PFSK-1 (cell line): ENCODE measurements around the gene LHFPL3.

Source experiments
- FOXP2 ChIP-seq: optimal IDR thresholded peaks from 2 replicates; pipeline ENCODE3; 2011; ENCODE audit warnings: borderline replicate concordance, control low read depth, inconsistent platforms; ENCODE audit not compliant: insufficient read depth; ENCODE audit errors: extremely low read length, extremely low read depth
- POLR2AphosphoS5 ChIP-seq: IDR thresholded peaks from 2 replicates; pipeline ENCODE4 v1.6.1; 2012; ENCODE audit warnings: low read depth, mild to moderate bottlenecking, control low read depth, low read length, moderate library complexity
- REST ChIP-seq, 2 experiments: IDR thresholded peaks; 2 replicates each; pipeline versions ENCODE4 v1.6.1 to v1.8.0; 2011 to 2012; ENCODE audit warnings: low read depth in 2 of 2, low read length in 2 of 2, control low read depth in 1 of 2, inconsistent platforms in 1 of 2, mild to moderate bottlenecking in 1 of 2, moderate library complexity in 1 of 2; ENCODE audit not compliant: insufficient read depth in 1 of 2
- SIN3A ChIP-seq: IDR thresholded peaks from 2 replicates; pipeline ENCODE4 v1.6.1; 2012; ENCODE audit warnings: mild to moderate bottlenecking, low read length, moderate library complexity, borderline replicate concordance; ENCODE audit not compliant: insufficient read depth
- TAF1 ChIP-seq: IDR thresholded peaks from 2 replicates; pipeline ENCODE4 v1.6.1; 2012; ENCODE audit warnings: low read length, control low read depth, borderline replicate concordance; ENCODE audit not compliant: insufficient read depth

Gene LHFPL3

GRCh38 chr7:104761892-104762291 is 433.5 kb downstream of the LHFPL3 start:
- TF ChIP-seq TAF1 = no peak
- TF ChIP-seq SIN3A = no peak
- TF ChIP-seq REST (IDR thresholded peaks at IDR 0.05; ENCODE audit: insufficient read depth in 1 of 2, low read depth in 2 of 2, low read length in 2 of 2) = no peak

DNA sequence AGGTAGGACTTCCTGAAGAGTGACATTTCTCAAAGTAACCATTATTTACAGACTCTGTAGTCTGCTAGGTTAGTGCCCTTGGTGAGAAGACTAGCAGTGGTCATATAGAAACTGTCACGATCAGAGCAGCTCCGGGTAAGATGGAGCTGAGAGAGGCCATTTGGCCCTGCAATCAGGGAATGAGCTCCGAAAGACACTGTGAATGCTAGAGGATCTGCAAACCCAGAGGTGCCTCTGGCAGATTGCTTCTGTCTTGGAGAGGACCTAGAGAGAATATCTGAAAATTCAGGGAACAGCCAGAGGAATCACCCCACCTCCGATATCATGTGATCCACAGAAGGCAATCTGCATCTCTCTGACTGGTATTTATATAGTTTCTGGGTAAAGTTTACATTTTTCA is 438.7 kb downstream of the LHFPL3 start:
- TF ChIP-seq FOXP2 (no peak), POLR2AphosphoS5 (no peak), REST (IDR thresholded peaks at IDR 0.05; ENCODE audit: insufficient read depth in 1 of 2, low read depth in 2 of 2, low read length in 2 of 2) (no peak), TAF1 (no peak), SIN3A (no peak)

GRCh38 chr7:104767826-104768536 is 439.6 kb downstream of the LHFPL3 start:
- no peak for TF ChIP-seq TAF1
- TF ChIP-seq REST (IDR thresholded peaks at IDR 0.05; ENCODE audit: insufficient read depth in 1 of 2, low read depth in 2 of 2, low read length in 2 of 2) = no peak
- no peak for TF ChIP-seq POLR2AphosphoS5
- no peak for TF ChIP-seq FOXP2
- TF ChIP-seq SIN3A = no peak

DNA sequence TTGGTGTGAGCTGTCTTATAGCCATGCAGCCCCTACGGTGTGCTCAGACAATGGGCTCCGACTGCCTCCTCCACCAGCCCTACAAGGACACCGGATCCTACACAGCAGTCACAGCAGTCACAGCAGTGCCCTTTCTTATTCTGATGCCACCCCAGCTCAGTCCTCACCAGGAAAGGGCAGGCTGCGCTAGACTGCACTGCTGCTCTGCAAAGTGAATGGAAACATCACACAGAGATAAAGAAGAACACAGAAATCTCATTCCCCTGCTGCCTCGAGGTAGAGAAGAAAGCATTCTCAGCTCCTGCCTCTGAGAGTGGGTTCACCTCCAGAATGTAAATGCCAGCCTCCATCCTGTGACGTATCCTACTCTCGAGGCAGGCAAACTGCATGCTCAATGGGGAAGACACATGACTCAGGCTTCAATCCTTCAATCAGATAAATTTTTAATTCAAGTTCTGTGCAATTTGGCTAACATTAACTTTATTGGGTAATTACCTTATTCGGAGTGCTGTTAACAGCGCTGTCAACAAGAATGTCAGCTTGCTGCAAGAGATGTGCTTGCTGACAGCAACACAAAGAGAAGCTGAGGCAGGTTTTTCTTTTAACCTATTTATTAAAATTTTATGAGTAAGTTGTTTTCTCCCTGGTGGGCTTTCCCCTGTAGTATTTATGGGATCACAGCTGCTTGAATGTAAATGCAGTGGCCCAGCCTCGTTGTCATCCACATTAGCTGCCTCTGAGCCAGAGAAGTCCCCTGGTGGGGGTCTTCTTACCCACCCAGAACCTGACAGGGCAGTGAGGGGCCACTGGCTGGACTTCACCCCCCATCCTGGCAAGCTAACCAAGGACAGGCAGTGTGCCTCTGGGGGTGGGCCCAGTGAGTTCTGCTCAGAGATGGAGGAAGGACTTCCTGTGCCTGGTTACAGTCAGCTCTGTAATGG is 444.3 kb downstream of the LHFPL3 start:
- TF ChIP-seq SIN3A (no peak), FOXP2 (no peak), POLR2AphosphoS5 (no peak), TAF1 (no peak), REST (IDR thresholded peaks at IDR 0.05; ENCODE audit: insufficient read depth in 1 of 2, low read depth in 2 of 2, low read length in 2 of 2) (no peak)

DNA sequence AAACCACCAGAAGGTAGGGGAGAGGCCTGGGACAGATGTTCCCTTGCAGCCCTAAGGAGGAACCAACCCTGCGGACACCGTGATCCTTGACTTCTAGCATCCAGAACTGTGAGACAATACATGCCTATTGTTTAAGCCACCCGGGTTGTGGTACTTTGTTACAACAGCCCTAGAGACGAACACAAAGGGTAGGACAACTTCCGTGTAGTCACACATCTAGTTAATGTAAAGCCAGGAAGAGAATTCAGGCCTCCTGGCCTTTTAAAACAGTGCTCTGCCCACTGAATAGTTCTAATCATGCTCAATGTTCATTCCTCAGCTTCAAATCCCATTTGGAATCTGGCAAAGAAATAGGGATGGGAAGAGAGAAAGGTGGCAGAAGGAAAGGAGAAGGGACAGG is 445.4 kb downstream of the LHFPL3 start:
- TF ChIP-seq FOXP2 (no peak), POLR2AphosphoS5 (no peak), REST (IDR thresholded peaks at IDR 0.05; ENCODE audit: insufficient read depth in 1 of 2, low read depth in 2 of 2, low read length in 2 of 2) (no peak)
